ENCODE results near the gene SLC22A5.

The SLC22A5 gene

GRCh38 chr5:132378580-132378979 lies 9.1 kb downstream of the SLC22A5 start:
- no peaks in the 10 kb centered on the region for H3K79me2 ChIP-seq (ENCODE audit: insufficient read depth, low read length)
- TF ChIP-seq CTCF (conservative IDR thresholded peaks at IDR 0.05; ENCODE audit: low read length) (no peak), EZH2phosphoT487 (IDR thresholded peaks at IDR 0.05; ENCODE audit: borderline replicate concordance) (no peak)
- H3K36me3 ChIP-seq (ENCODE audit: insufficient read depth, low read length), result no peaks in the 10 kb centered on the region
- H3K9me3 ChIP-seq (ENCODE audit: insufficient read depth, low read depth, low read length), result no peaks in the 10 kb centered on the region
- no peaks in the 10 kb centered on the region for H3K4me1 ChIP-seq (ENCODE audit: insufficient read depth, low read length, poor library complexity, severe bottlenecking)
- no peak overlapping the region for H2AFZ ChIP-seq (ENCODE audit: low read length)
- no peaks in the 10 kb centered on the region for H3K27me3 ChIP-seq (ENCODE audit: insufficient read depth, low read length, poor library complexity, severe bottlenecking)
- H3K9ac ChIP-seq (ENCODE audit: low read depth, low read length, poor library complexity, severe bottlenecking), result no peak overlapping the region
- H3K4me2 ChIP-seq (ENCODE audit: low read depth, low read length, poor library complexity, severe bottlenecking), result no peak overlapping the region
- H4K20me1 ChIP-seq (ENCODE audit: insufficient read depth, low read length, poor library complexity, severe bottlenecking), result no peaks in the 10 kb centered on the region
- H3K4me3 ChIP-seq (ENCODE audit: low read length, poor library complexity, severe bottlenecking), result no peak overlapping the region
- H3F3A ChIP-seq (ENCODE audit: low read depth), result no peaks in the 10 kb centered on the region
- H3K9me2 ChIP-seq (replicated peaks; ENCODE audit: low read depth, low read length), result no peaks in the 10 kb centered on the region

- Histone ChIP-seq H3K27me3 (ENCODE audit: insufficient read depth, low read length, poor library complexity, severe bottlenecking) (no peaks in the 10 kb centered on the region), H3K4me1 (ENCODE audit: insufficient read depth, low read length, poor library complexity, severe bottlenecking) (no peaks in the 10 kb centered on the region), H3F3A (ENCODE audit: low read depth) (no peaks in the 10 kb centered on the region), H3K36me3 (ENCODE audit: insufficient read depth, low read length) (no peaks in the 10 kb centered on the region), H3K9me3 (ENCODE audit: insufficient read depth, low read depth, low read length) (no peaks in the 10 kb centered on the region), H3K4me2 (ENCODE audit: low read depth, low read length, poor library complexity, severe bottlenecking) (no peak overlapping the region), H4K20me1 (ENCODE audit: insufficient read depth, low read length, poor library complexity, severe bottlenecking) (no peaks in the 10 kb centered on the region), H3K4me3 (ENCODE audit: low read length, poor library complexity, severe bottlenecking) (no peak overlapping the region), H3K79me2 (ENCODE audit: insufficient read depth, low read length) (no peaks in the 10 kb centered on the region), H2AFZ (ENCODE audit: low read length) (no peak overlapping the region), H3K9ac (ENCODE audit: low read depth, low read length, poor library complexity, severe bottlenecking) (no peak overlapping the region), H3K9me2 (replicated peaks; ENCODE audit: low read depth, low read length) (no peaks in the 10 kb centered on the region)
- no peak for TF ChIP-seq EZH2phosphoT487 (IDR thresholded peaks at IDR 0.05; ENCODE audit: borderline replicate concordance)
- no peak for TF ChIP-seq CTCF (conservative IDR thresholded peaks at IDR 0.05; ENCODE audit: low read length)
Observed at GRCh38 chr5:132380047-132380446, 10.5 kb downstream of the SLC22A5 start.

- Histone ChIP-seq H3K79me2 (ENCODE audit: insufficient read depth, low read length) (no peaks in the 10 kb centered on the region), H3K36me3 (ENCODE audit: insufficient read depth, low read length) (no peaks in the 10 kb centered on the region), H2AFZ (ENCODE audit: low read length) (no peak overlapping the region), H3K27me3 (ENCODE audit: insufficient read depth, low read length, poor library complexity, severe bottlenecking) (no peaks in the 10 kb centered on the region), H3K9me3 (ENCODE audit: insufficient read depth, low read depth, low read length) (no peaks in the 10 kb centered on the region), H3K9ac (ENCODE audit: low read depth, low read length, poor library complexity, severe bottlenecking) (no peak overlapping the region), H3K4me1 (ENCODE audit: insufficient read depth, low read length, poor library complexity, severe bottlenecking) (no peaks in the 10 kb centered on the region), H4K20me1 (ENCODE audit: insufficient read depth, low read length, poor library complexity, severe bottlenecking) (no peaks in the 10 kb centered on the region), H3F3A (ENCODE audit: low read depth) (no peaks in the 10 kb centered on the region), H3K4me2 (ENCODE audit: low read depth, low read length, poor library complexity, severe bottlenecking) (no peak overlapping the region), H3K4me3 (ENCODE audit: low read length, poor library complexity, severe bottlenecking) (no peak overlapping the region), H3K9me2 (replicated peaks; ENCODE audit: low read depth, low read length) (no peaks in the 10 kb centered on the region)
- no peak for TF ChIP-seq EZH2phosphoT487 (IDR thresholded peaks at IDR 0.05; ENCODE audit: borderline replicate concordance)
- no peak for TF ChIP-seq CTCF (conservative IDR thresholded peaks at IDR 0.05; ENCODE audit: low read length)
Observed at GRCh38 chr5:132380741-132381140, 11.2 kb downstream of the SLC22A5 start.
